HG02852 (cell line): ENCODE measurements around the gene TMCC2.
A peak's percentile ranks its signal among the peaks of the same experiment; 100 is the strongest.

Experiments used
- ATAC-seq: cut with Tn5 transposase; IDR thresholded peaks from one replicate; pipeline ENCODE4 v1.9.1; 2021; ENCODE audit warnings: mild to moderate bottlenecking, moderate library complexity; ENCODE audit not compliant: unreplicated experiment

TMCC2 gene

GRCh38 chr1:205259324-205259832 is 31.6 kb downstream of the TMCC2 start:
- ATAC-seq = no peak

GRCh38 chr1:205259998-205260397 is 32.3 kb downstream of the TMCC2 start:
- ATAC-seq = no peak

- ATAC-seq = no peak
Measured at GRCh38 chr1:205260948-205261732, 33.4 kb downstream of the TMCC2 start.

- ATAC-seq = no peak
Measured at GRCh38 chr1:205261946-205262691, 34.4 kb downstream of the TMCC2 start.

GRCh38 chr1:205262731-205263171 is 35.0 kb downstream of the TMCC2 start:
- no peak for ATAC-seq

- ATAC-seq = no peak
Measured at GRCh38 chr1:205263580-205264190, 35.9 kb downstream of the TMCC2 start.

- no peak for ATAC-seq
Measured at GRCh38 chr1:205266611-205267305, 39.0 kb downstream of the TMCC2 start.

- no peak for ATAC-seq
Measured at GRCh38 chr1:205267306-205267902, 39.7 kb downstream of the TMCC2 start.

- no peak for ATAC-seq
Measured at GRCh38 chr1:205268846-205269680, 41.3 kb downstream of the TMCC2 start.

- no peak for ATAC-seq
Measured at GRCh38 chr1:205269711-205270110, 42.0 kb downstream of the TMCC2 start.

- no peak for ATAC-seq
Measured at GRCh38 chr1:205270271-205270670, 42.5 kb downstream of the TMCC2 start.

- no peak for ATAC-seq
Measured at GRCh38 chr1:205270764-205271163, 43.0 kb downstream of the TMCC2 start.

- no peak for ATAC-seq
Measured at GRCh38 chr1:205271277-205271676, 43.5 kb downstream of the TMCC2 start.

GRCh38 chr1:205271745-205272144 is 44.0 kb downstream of the TMCC2 start:
- ATAC-seq = no peak

GRCh38 chr1:205272536-205272935 is 44.8 kb downstream of the TMCC2 start:
- ATAC-seq = no peak

- peak; percentile 64 for ATAC-seq
Measured at GRCh38 chr1:205273551-205273982, 45.8 kb downstream of the TMCC2 start.

- ATAC-seq = no peak
Measured at GRCh38 chr1:205274041-205274691, 46.4 kb downstream of the TMCC2 start.

GRCh38 chr1:205275133-205275532 is 47.4 kb downstream of the TMCC2 start:
- no peak for ATAC-seq
